HG03196 (cell line): ENCODE results near the gene TNFAIP2.
"Not testable (repeated sequence)": the region's sequence is repeated elsewhere in the genome, so short reads cannot be mapped to it uniquely, and the experiment has no call there.

Experiments
- ATAC-seq: cut with Tn5 transposase; IDR thresholded peaks from one replicate; pipeline ENCODE4 v1.9.1; 2021; ENCODE audit not compliant: unreplicated experiment

The TNFAIP2 gene

DNA sequence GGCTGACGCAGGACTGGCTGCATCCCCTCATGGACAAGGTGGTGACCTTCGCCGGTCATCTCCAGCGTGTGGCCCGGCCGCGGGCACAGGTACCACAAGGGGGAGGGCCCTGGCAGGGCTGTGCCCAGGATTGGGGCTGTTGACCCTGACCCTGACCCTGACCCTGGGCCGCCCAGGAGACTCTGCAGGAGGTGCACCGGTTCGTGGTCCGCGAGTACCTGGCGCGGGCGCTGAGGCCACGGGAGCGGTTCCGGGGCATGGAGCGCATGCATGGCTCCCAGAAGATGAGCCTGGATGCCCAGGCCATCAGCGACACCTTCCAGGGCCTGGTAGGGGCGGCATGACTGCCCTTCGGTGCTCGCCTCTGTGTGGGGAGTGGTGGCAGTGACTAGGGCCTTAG lies 15.8 kb upstream of the TNFAIP2 start:
- no peak for ATAC-seq

DNA sequence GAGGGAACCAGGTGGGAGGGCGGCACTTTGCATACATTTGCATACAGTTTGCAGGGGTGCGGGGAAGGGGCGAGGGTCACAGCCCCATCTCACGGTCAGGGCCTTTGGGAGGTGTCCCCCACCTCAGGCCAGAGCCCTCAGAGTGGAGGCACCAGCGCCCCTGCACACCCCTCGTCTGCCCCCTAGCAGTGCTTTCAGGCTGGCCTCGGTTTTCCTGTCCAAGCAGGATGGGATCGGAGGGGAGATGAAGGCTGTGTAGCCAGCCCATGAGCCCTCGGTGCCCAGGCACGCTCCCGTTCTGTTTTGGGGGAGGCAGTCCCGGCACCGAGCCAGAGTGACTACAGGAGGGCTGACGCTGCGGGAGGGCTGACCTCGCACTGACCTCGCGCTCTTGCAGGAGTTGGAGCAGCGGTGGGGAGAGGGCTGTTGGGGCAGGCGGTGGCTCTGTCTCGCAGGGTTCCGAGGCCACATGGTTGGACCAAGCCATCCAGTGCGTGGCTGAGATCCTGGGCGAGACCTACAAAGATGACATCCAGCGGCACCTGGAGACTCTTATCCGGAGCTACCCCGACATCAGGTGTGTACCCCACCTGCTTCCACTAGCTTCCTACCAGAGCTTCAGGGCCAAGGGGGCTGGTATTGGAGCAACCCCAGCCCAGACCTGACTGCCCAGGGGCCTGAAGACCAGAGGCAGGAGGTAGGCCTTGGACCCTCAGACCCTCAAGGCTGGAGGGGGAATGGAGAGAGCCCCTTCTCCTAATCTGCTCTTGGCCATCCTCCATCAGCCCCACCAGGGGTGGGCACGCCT lies 15.1 kb upstream of the TNFAIP2 start:
- no peak for ATAC-seq

DNA sequence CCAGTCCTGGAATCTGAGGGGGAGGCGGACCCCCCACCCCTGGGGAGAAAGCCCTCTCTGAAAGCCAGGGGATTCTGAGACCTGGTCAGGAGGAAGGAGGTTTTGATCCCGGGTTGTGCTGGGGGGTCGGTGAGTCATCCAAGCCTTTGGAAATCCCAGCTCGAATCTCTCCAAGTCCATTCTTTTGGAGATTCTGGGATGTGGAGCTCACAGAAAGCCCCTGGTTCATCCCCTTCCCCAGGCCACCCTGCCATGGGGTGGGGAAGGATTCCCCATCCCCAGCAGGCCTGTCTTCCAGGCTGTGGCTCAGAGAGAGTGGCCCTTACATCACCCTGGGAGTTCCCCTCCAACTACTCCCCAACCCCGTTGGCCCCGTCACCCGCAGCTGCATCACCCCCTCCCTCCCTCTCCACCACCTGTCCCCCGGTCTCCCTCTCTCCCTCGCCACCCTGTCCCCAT lies 14.5 kb upstream of the TNFAIP2 start:
- ATAC-seq: no peak

DNA sequence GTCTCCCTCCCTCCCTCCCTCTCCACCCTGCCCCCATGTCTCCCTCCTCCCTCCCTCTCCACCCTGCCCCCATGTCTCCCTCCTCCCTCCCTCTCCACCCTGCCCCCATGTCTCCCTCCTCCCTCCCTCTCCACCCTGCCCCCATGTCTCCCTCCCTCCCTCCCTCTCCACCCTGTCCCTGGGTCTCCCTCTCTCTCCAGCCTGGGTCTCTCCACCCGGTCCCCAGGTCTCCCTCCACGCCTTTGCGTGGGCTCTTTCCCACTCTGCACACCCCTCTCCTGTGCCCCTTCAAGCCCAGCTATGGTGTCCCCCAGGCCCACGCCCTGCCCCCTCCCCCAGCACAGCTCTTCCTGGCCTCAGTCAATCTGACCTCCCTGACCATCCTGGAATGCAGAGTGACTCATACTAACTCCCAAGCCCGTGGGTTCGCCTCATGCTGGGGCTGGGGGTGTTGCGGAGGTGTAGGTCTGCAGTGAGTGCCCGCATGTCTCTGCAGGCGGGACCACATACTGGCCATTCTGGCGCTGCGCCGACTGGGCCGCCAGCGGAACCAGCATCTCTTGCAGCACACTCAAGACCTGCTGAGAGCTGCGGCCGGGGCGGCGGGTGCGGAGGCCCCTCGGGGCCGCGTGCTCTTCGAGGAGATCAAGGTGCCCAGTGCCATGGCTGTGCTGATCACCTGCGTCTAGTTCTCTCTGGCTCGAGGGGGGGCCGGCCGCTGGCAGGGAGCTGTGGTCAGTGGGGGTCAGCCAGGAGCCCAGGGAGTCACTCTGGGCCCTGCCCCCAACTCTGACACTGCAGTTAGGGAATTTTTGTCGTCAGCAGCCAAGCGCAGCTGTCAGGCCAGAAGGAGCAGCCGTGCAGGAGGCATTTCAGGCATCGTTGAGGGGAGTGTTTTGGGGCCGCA lies 13.5 kb upstream of the TNFAIP2 start:
- no peak for ATAC-seq

DNA sequence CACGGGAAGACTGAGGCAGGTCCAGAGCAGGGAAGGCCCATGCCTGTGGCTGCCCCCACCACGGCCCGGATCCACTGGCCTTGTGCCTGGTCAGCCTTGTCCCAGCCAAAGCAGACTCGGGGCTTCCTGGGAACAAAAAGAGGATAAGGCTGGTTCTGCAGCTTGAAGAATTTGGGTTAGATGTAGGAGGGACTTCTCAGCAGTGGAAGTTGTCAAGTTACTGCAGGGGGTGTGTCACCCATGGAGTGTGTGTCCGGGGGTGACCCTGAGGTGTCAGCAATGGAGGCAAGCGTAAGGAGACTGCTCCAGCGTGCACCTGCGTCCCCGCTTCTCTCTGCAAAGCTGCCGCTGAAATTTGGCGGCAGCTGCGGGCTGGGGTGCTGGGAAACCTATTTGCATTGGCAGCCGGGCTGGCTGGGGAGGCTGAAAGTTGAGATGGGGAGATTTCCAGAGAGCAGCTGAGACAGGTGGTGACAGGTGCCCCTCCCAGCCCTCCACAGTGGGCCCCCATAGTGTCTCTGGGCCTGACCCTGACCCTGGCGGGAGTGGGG lies 12.5 kb upstream of the TNFAIP2 start:
- ATAC-seq: no peak

DNA sequence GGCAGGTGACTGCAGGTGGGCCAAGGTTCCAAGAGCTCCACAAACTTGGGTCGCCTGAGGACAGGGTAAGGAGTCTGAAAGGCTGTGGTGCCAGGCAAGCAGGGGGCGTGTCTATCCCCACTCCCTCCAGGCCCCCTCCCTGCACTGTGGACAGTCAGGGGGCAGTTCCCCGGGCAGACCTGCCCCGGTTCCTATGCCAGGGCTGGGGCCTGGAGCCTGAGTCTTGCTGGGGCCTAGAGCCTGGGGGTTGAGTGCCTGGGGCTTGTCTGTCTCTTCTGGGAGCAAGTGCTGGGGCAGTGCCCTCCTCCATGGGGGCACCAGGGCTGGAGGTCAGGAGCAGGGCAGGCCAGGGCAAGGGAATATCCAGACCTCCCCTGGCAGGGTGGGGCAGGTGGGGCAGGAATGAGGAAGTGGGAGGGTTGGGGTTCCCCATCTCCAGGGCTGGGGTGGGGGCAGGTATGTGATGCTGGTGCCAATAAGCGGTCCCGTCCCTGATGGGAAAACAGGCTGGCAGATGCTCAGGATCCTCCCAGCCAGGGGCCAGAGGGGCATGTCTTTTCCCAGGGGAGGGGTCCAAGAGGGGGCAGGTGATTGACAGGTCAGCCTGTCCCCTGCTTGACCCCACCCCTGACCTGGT lies 11.9 kb upstream of the TNFAIP2 start:
- no peak for ATAC-seq

DNA sequence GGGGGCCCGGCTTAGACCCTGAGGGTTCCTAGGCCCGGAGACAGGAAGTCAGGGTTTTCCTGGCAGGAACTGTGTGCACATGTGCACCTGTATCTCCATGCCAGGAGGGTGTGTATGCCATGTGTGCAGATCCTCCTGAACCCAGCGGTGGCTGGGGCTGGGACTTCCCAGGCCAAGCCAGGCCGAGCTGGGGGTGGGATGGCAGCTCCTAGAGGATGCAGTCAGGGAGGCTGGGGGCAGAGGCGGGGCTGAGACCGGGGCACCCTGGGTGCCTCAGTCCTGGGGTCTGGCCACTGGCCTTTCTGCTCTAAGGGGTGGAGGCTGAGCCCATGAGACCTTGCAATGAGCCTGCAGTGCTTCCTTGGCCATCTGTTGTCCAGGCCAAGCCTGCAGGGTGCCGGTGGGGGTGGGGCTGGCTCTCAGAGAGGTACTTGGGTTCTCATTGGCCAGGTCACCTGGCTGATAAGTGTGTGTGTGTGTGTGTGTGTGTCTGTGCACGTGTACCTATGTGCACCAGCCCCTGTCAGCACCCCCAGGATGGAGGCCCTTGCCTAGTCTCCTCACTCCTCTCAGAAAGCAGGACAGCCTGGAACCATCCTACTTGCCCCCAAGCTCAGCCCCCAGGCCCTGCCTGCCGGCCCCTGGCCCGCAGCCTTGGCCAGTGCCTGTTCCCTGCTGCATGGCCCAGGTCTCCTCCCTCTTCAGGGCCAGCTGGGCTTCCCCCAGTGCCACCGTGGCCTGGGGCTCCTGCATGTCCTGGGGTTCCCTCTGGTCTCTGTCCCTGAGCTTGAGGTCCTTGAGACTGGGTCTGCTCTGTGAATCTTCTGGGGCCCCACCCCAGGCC lies 10.6 kb upstream of the TNFAIP2 start:
- ATAC-seq: no peak

DNA sequence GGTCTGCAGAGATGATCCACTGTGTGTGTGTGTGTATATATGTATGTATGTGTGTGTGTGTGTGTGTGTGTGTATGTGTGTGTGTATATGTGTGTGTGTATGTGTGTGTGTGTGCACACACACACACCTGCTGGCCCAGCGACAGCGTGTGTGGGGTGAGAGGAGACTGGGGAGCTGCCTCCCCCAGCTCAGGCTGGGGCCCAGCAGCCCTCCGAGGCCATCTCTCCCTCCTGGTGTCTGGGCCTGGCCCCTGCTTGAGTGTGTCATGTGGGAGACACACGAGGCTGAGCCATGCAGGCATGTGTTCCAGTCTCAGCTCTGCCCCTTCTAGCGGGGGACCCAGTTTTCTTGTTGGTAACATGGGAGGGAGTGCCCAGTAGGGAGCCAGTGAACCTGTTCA lies 10.0 kb upstream of the TNFAIP2 start:
- ATAC-seq: no peak

DNA sequence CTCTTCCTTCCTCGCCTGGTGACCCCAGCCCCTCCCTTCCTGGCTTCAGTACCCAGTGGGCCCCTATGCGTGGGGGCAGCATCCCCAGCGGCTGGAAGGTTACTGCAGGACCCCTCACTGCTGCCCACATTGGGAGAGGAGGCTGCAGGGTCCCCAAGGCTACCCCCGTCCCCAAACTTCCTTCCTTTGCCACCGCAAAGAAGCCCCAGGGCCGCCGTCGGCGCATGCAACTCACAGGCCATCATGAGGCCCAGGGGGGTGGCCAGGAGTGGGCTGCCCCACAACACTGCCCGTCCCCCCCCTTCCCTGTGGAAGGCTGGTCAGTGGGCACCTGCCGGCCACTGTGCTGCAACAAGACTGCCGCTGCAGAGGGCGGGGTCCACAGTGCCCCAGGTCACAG lies 9.5 kb upstream of the TNFAIP2 start:
- ATAC-seq: no peak

DNA sequence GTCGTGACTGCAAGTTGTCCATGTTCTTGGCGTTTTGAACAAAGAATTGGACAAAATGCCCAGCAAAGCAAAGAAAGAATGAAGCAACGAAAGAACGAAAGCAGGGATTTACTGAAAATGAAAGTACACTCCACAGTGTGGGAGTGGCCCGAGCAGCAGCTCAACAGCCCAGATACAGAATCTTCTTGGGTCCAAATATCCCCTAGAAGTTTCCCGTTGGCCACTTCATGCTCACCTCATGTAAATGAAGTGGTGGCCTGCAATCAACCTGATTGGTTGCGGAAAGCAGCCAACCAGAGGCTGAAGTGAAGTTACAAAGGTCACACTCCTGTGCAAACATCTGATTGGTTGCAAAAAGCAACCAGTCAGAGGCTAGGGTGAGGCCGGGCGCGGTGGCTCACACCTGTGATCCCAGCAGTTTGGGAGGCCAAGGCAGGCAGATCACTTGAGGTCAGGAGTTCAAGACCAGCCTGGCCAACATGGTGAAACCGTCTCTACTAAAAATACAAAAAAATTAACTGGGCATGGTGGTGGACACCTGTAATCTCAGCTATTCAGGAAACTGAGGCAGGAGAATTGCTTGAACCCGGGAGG lies 8.1 kb upstream of the TNFAIP2 start:
- ATAC-seq: not testable (repeated sequence)

DNA sequence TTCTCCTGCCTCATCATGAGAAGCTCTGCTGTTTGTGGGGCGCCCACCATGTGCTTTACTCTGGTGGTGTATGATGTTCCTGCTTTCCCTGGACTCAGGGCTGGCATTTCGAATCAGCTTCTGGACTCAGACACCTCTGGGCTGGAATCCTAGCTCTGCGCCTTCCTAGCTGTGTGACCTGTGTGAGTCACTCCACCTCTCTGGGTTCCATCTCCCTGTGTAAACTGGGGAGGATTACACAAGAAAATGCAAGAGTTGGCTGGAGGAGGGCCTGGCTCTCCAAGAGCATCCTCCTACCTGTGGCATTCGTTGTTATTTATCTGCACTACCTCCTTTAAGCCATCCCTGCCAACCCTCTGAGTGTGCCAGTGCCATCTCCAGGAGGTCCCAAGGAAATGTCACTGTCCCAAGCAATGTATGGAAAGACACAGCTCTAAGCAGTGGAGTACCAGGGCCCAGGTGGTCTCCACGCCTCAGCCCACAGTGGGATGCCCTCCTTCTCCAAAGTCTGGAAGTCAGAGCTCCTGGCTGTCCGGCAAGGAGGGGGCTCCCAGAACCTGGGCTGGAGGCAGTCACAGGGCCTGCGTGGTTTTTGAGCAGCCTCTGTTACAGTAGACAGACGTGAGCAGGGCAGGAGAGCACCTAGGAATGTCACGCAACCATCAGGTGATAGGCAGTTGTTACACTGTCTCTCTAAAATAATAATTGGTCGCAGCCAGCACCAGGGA lies 7.3 kb upstream of the TNFAIP2 start:
- ATAC-seq: no peak

DNA sequence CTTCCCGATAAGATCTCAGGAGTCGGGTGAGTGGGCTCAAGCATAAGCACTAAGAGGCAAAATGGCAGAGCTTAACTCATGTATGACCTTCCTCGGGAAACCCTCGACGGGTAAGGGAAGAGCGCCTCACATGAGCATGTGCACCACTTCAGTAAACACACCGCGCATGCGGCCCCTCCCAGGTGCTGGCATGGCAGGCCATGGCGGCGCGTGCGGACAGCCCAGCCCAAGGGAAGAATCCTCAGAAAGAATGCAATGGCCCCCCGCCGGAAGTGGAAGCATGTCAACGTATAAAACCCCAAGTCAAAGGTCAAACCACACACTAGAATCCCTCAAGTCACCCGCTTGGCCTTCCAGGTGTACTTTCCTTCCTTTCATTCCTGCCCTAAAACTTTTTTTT lies 6.6 kb upstream of the TNFAIP2 start:
- no peak for ATAC-seq

DNA sequence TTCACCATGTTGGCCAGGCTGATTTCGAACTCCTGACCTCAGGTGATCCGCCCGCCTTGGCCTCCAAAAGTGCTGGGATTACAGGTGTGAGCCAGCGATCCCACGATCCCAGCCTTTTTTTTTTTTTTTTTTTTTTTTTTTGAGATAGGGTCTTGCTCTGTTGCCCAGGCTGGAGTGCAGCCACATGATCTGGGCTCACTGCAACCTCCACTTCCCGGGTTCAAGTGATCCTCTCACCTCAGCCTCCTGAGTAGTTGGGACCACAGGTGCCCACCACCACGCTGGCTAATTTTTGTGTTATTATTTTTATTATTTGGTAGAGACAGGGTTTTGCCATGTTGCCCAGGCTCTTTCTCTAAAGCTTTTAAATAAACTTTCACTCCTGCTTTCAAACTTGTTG lies 5.8 kb upstream of the TNFAIP2 start:
- ATAC-seq: not testable (repeated sequence)

DNA sequence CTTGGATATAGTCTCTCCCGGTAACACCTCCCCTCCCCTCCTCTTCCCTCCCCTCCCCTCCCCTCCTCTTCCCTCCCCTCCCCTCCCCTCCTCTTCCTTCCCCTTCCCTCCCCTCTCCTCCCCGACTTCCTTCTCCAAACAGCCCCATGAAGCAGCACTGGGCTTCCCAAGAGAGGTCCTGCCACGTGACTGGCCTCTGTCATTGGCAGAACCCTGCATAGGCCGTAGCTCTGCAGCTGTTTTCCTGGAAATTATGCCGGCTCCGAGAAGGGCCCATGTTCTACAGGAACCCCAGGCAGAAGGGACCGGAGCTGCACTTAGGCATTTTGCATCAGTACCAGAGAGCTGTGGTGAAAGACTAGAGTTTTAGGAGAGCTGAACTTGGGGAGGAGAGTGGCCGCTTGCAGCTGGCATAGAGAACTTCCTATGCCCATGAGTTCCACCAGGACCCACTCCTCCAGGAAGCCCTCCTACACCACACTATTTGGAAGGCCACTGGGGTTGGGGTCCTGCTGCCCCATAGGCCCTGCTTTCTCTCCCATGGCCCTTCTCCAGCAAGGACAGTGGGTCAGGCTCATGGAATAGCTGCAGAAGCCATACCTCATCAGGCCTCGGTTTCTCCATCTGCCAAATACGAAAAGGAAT lies 5.1 kb upstream of the TNFAIP2 start:
- no peak for ATAC-seq

DNA sequence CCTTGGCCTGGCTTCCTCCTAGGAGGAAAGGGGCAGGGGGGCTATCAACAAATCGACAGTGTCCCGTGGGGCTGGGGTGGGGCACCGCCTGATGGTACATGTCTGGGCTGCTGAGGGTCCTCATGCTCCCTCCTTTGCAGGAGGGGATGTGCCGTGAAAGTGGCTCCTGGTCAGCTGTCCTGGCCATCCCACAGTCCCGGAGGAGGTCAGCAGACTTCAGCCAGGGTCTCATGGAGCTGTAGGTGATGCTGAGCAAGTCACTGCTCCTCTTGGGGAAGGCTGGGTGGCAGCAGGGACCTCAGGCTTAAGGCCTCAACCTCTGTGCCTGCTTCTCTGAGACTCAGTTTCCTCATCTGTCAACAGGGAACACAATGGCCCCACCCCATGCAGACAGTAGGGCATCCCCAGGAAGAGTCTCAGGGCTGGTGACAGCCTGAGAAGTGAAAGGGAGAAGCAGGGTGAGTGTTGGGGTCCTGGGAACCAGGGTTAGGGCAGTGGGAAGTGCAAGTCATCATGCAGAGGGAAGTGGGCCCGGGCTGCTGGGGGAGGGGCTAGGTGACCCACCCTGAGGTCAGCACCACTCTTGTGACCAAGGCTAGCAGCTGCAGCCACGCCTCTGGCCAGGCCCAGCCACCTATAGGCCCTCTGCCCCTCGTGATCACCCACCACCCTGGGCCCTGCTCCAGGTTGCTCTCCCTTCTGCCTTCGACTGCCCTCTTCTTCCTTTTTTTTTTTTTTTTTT lies 4.4 kb upstream of the TNFAIP2 start:
- no peak for ATAC-seq

DNA sequence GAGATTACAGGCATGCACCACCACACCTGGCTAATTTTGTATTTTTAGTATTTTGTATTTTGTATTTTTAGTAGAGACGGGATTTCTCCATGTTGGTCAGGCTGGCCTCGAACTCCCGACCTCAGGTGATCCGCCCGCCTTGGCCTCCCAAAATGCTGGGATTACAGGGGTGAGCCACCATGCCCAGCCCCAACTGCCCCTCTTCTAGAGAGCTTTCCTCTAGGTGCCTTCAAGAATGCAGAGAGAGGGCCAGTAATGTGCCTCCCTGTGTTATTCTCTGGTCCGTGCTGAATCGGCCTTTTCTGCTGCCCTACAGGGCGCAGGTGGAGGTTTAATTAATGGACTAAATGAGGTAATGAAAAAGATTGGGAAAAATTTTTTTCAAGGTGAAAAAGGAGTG lies 3.7 kb upstream of the TNFAIP2 start:
- not testable (repeated sequence) for ATAC-seq

DNA sequence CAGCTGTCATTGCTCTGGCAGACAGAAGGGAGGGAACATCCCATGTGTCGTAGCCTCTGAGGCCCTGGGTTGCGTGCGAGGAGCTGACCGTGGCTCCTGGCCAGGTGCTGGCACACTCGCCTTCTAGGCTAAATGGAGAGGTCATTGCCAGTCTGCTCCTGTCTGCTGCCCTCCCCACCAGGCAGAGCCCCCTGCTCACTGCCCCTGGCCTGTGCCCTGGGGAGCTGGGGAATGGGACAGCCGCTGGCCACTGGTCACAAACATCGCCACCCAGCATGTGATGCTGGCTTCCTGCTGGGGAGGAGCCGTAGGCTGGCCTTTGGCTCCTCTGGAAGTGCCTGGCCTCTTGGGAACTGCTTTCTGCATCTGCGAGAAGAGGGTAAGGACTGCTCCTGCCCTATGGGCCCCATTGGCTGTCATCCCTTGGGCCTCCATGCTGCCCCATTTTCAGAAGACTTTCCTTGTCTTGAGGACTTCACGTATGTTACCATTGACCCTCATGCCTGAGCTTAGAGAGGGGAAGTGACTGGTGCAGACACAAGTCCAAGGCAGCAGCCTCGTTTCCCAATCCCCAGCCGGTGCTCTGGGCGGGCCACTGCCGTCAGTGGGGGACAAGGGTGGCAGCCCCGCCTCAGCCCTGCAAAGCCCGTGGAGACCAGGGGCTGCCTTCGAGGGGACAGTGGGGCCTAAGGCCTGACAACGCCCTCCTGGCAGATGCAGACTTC lies 2.0 kb upstream of the TNFAIP2 start:
- ATAC-seq: no peak
